ENCODE measurements around the gene KAT8. TPM values are rescaled to one million over a fixed set of nuclear protein-coding genes. Genes with fewer than 3 reads are reported as not detected.

Gene KAT8
- total RNA-seq, 1 experiment from 2014 or later: 66.6 TPM

DNA sequence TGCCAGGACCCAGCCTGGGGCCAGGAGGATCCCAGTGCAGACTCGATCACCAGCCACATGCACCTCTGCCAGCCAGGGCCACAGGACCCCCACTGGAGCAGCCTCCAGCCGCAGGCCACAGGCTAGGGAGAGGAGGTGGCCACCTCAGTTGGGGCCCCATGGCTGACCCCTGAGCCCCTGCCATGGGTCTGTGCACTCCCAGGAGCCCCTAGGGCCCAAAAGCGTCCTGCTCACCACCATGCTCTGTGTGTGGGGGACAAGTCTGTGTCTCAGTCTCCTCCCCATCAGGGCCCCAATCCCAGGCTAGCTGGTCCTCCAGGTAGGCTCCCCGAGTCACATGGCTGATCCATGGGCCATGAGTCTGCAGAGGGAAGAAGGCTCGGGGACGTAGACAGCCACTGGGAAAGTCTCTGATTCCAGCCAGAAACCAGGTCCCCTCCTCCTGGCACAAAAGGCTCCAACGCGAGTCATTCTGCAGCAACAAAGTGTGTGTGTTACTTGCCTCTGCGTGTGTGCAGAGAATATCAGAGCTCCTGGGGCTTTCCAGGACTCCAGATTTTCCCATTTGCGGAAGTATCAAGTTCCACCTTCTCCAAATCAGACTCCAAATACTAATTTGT, 24.1 kb downstream of the KAT8 start:
- peak; percentile 43 for DNase-seq
- TF ChIP-seq, protein P1, sequence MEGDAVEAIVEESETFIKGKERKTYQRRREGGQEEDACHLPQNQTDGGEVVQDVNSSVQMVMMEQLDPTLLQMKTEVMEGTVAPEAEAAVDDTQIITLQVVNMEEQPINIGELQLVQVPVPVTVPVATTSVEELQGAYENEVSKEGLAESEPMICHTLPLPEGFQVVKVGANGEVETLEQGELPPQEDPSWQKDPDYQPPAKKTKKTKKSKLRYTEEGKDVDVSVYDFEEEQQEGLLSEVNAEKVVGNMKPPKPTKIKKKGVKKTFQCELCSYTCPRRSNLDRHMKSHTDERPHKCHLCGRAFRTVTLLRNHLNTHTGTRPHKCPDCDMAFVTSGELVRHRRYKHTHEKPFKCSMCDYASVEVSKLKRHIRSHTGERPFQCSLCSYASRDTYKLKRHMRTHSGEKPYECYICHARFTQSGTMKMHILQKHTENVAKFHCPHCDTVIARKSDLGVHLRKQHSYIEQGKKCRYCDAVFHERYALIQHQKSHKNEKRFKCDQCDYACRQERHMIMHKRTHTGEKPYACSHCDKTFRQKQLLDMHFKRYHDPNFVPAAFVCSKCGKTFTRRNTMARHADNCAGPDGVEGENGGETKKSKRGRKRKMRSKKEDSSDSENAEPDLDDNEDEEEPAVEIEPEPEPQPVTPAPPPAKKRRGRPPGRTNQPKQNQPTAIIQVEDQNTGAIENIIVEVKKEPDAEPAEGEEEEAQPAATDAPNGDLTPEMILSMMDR (IDR thresholded peaks at IDR 0.05; ENCODE audit: unreplicated experiment): no peak
- H3K4me3 Mint-ChIP-seq (ENCODE audit: low read depth, unreplicated experiment): peak overlapping the region; percentile 59
- peaks cover 12% of the 10 kb centered on the region for H3K27me3 Mint-ChIP-seq (ENCODE audit: unreplicated experiment)
- no TSS peak for BruUV-seq (replicated peaks)
- peak overlapping the region; percentile 75 for H3K27ac Mint-ChIP-seq (ENCODE audit: unreplicated experiment)
- intact Hi-C loops (cut with micrococcal nuclease; ENCODE audit: unreplicated experiment): loop anchor here (1.0 to 5.0 kb wide), 2 partner anchors 11 to 69 kb away; partner anchors contain the start of genes ZNF646 and ZNF668
- H3K4me1 Mint-ChIP-seq (ENCODE audit: low read depth, unreplicated experiment): peaks cover 51% of the 10 kb centered on the region
- H3K36me3 Mint-ChIP-seq (ENCODE audit: insufficient read depth, unreplicated experiment): peaks cover 42% of the 10 kb centered on the region
- CTCF ChIA-PET: interaction anchor here (0.7 to 3.8 kb wide), 15 partner anchors 8 to 316 kb away, joined by 3 to 38 read pairs (median 10); partner anchors contain the start of genes FUS, HSD3B7, KAT8 and STX4
- H3K9me3 Mint-ChIP-seq (ENCODE audit: low read depth, unreplicated experiment): no peaks in the 10 kb centered on the region

DNA sequence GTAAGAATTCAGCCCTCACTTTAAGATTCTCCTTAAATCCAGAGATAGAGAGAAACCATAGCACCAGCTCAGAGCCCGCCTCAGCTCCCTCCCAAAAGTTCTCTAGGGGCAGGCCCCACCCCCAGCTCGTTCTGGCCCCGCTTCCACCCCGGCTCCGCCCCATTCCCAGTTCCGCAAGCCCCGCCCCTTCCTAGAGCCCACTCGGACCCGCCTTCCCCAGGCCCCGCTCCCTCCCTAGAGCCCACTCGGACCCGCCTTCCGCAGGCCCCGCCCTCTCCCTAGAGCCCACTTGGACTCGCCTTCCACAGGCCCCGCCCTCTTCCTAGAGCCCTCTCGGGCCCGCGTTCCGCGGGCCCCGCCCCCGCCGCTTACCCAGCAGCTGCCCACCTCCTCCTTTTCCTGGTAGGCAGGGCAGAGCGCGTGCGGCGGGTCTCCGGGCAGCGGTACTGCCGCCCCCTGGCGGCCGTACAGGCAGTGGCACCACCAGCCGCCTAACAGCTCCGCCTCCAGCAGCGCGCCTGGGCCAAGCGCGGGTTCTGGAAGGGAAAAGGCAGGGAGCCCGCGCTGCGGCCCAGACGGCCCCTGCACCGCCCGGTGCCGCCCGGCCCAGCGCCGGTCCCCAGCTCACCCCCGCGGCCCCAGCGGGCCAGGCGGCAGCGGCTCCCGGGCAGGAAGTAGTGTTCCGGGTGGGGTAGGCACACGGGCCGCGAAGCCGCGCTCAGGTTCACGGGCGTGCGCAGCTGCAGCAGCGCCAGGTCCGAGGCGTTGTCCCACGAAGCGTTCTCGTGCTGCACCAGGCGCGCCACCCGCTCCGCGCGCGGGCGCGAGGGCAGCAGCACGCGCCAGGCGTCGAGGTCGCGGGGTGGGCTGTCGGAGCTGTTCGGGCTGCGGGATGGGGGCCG, 24.9 kb downstream of the KAT8 start:
- CTCF ChIA-PET: interaction anchor here (0.5 to 3.8 kb wide), 20 partner anchors 9 to 315 kb away, joined by 3 to 38 read pairs (median 5); partner anchors contain the start of genes FUS, HSD3B7, KAT8 and STX4
- TF ChIP-seq, protein P1 (IDR thresholded peaks at IDR 0.05; ENCODE audit: unreplicated experiment): peak; percentile 91
- intact Hi-C loops (cut with micrococcal nuclease; ENCODE audit: unreplicated experiment): loop anchor here (1.0 to 5.0 kb wide), 2 partner anchors 12 to 70 kb away; partner anchors contain the start of genes ZNF646 and ZNF668
- Mint-ChIP-seq H3K4me1 (ENCODE audit: low read depth, unreplicated experiment) (peaks cover 50% of the 10 kb centered on the region), H3K36me3 (ENCODE audit: insufficient read depth, unreplicated experiment) (peaks cover 42% of the 10 kb centered on the region), H3K9me3 (ENCODE audit: low read depth, unreplicated experiment) (no peaks in the 10 kb centered on the region), H3K27ac (ENCODE audit: unreplicated experiment) (peak overlapping the region; percentile 75), H3K27me3 (ENCODE audit: unreplicated experiment) (peaks cover 20% of the 10 kb centered on the region), H3K4me3 (ENCODE audit: low read depth, unreplicated experiment) (peak overlapping the region; percentile 59)
- no TSS peak for BruUV-seq (replicated peaks)
- peak; percentile 100 for DNase-seq

DNA sequence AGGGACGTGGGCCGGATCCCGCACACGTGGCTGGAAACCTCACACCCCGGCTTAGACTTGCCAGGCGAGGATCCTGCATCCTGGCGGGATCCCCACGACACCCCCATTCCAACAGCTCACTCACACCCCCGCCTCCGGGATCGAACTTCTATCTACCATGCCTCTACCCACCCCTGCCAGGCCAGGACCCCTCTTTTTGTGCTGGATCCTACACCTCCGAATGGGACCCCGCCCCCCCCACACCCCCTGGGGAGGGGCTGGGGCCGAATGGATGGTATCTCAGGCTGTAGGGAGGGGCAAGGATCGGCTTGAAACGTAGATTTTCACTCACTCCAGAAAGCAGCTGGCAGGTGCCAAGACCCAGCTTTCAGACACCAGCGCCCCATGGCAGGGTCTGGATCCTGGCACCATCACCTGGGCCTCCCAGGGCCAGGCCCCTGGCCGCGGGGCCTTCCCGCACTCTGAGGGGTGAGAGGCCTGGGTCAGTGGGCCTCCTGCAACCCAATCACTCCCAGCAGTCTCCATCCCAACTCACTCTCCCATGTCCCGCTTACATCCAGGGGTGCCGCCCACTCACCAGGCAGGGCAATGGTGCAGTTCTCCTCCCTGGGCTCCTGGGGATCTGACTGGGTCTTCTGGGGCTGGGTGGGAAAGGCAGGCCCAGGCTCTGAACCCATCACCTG, 25.7 kb downstream of the KAT8 start:
- BruUV-seq (replicated peaks): no TSS peak
- H3K4me3 Mint-ChIP-seq (ENCODE audit: low read depth, unreplicated experiment): peak overlapping the region; percentile 59

More for the DNA sequence above, 25.7 kb downstream of the KAT8 start:
- TF ChIP-seq, protein P1 (IDR thresholded peaks at IDR 0.05; ENCODE audit: unreplicated experiment): no peak
- CTCF ChIA-PET: interaction anchor here (0.5 to 3.8 kb wide), 13 partner anchors 13 to 190 kb away, joined by 3 to 38 read pairs (median 10); partner anchors contain the start of genes FUS, HSD3B7, KAT8 and STX4
- intact Hi-C loops (cut with micrococcal nuclease; ENCODE audit: unreplicated experiment): loop anchor here (5.0 kb wide), 1 partner anchor 71 kb away; the partner anchor contains the start of genes ZNF646 and ZNF668
- Mint-ChIP-seq H3K27me3 (ENCODE audit: unreplicated experiment) (peaks cover 28% of the 10 kb centered on the region), H3K27ac (ENCODE audit: unreplicated experiment) (no peak overlapping the region), H3K4me1 (ENCODE audit: low read depth, unreplicated experiment) (peaks cover 54% of the 10 kb centered on the region), H3K9me3 (ENCODE audit: low read depth, unreplicated experiment) (no peaks in the 10 kb centered on the region), H3K36me3 (ENCODE audit: insufficient read depth, unreplicated experiment) (peaks cover 39% of the 10 kb centered on the region)
- no peak for DNase-seq

All from Calu3 (cell line).